Measurements from ENCODE around the gene SELENOK.

The SELENOK gene

DNA sequence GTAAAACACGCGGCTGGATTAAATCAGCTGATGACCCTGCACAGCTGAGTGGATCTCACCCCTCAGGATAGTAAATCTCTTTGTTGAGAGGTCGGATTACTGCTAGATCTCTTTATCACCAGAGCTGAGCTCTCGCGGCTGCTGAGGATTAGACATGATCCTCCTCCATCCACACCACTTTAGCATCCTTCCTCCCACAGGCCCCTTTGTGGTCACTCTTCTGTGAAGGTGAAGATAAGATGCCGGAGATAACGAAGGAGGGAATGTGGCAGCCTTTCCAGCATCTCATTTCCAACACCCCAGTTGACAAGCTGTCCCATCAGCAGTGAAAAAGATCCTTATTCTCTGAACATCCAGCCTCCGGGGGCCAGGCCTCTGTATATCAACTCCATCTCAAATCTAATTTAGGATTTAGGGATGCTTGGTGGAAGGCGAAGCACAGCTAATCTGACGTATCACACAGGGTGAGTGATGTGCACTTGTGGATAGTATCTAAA, 47.5 kb upstream of the SELENOK start:
- Histone ChIP-seq H2BK12ac (ENCODE audit: low read length) (no peak overlapping the region), H2AFZ (ENCODE audit: insufficient read depth, low read length, poor library complexity) (no peak overlapping the region), H3K27me3 (ENCODE audit: insufficient read depth, low read length) (no peaks in the 10 kb centered on the region), H3K27ac (ENCODE audit: low read depth, low read length) (no peak overlapping the region), H3K14ac (ENCODE audit: low read length) (no peak overlapping the region), H3K36me3 (ENCODE audit: control insufficient read depth in 1 of 2, insufficient read depth in 2 of 2, low read length in 2 of 2) (no peaks in the 10 kb centered on the region), H3K79me2 (ENCODE audit: control insufficient read depth, insufficient read depth, low read length, poor library complexity) (no peaks in the 10 kb centered on the region), H3K23ac (ENCODE audit: low read length) (no peak overlapping the region), H3K4ac (ENCODE audit: low read depth, low read length) (no peak overlapping the region), H3K4me2 (ENCODE audit: low read length) (no peak overlapping the region), H2BK5ac (ENCODE audit: low read depth, low read length, poor library complexity) (no peak overlapping the region), H3K9ac (ENCODE audit: low read length) (no peak overlapping the region), H2BK120ac (ENCODE audit: insufficient read depth, low read length, poor library complexity) (no peak overlapping the region), H2AK5ac (ENCODE audit: low read length) (no peak overlapping the region), H3K79me1 (ENCODE audit: low read length) (no peaks in the 10 kb centered on the region), H3K18ac (ENCODE audit: low read length) (no peak overlapping the region), H3K4me1 (ENCODE audit: control insufficient read depth in 1 of 2, insufficient read depth in 2 of 2, low read length in 2 of 2) (no peaks in the 10 kb centered on the region), H4K12ac (ENCODE audit: low read depth, low read length) (no peak overlapping the region), H4K91ac (ENCODE audit: low read depth, low read length) (no peak overlapping the region), H4K8ac (ENCODE audit: low read depth, low read length) (no peak overlapping the region), H3K9me3 (ENCODE audit: insufficient read depth, low read depth, low read length) (no peaks in the 10 kb centered on the region), H3K4me3 (ENCODE audit: low read depth, low read length) (no peak overlapping the region)
- DNase-seq: no peak
- no CpG with 5 or more reads among the region's 10 CpGs for WGBS (ENCODE audit: extremely low coverage, insufficient coverage, insufficient read length)

GRCh38 chr3:53938645-53939044, 47.0 kb upstream of the SELENOK start:
- WGBS (ENCODE audit: extremely low coverage, insufficient coverage, insufficient read length): no CpG with 5 or more reads among the region's 2 CpGs
- H3K36me3 ChIP-seq (ENCODE audit: control insufficient read depth in 1 of 2, insufficient read depth in 2 of 2, low read length in 2 of 2): no peaks in the 10 kb centered on the region
- no peak overlapping the region for H3K23ac ChIP-seq (ENCODE audit: low read length)
- H3K27ac ChIP-seq (ENCODE audit: low read depth, low read length): no peak overlapping the region
- no peak overlapping the region for H3K4ac ChIP-seq (ENCODE audit: low read depth, low read length)
- DNase-seq: peak; percentile 18 to 74
- H3K79me2 ChIP-seq (ENCODE audit: control insufficient read depth, insufficient read depth, low read length, poor library complexity): no peaks in the 10 kb centered on the region
- H3K9me3 ChIP-seq (ENCODE audit: insufficient read depth, low read depth, low read length): no peaks in the 10 kb centered on the region
- H3K9ac ChIP-seq (ENCODE audit: low read length): no peak overlapping the region
- H2BK12ac ChIP-seq (ENCODE audit: low read length): no peak overlapping the region
- H2BK120ac ChIP-seq (ENCODE audit: insufficient read depth, low read length, poor library complexity): no peak overlapping the region
- no peak overlapping the region for H2BK5ac ChIP-seq (ENCODE audit: low read depth, low read length, poor library complexity)
- H3K4me1 ChIP-seq (ENCODE audit: control insufficient read depth in 1 of 2, insufficient read depth in 2 of 2, low read length in 2 of 2): no peaks in the 10 kb centered on the region
- no peak overlapping the region for H4K8ac ChIP-seq (ENCODE audit: low read depth, low read length)
- H3K79me1 ChIP-seq (ENCODE audit: low read length): no peaks in the 10 kb centered on the region
- no peak overlapping the region for H3K14ac ChIP-seq (ENCODE audit: low read length)
- no peaks in the 10 kb centered on the region for H3K27me3 ChIP-seq (ENCODE audit: insufficient read depth, low read length)
- H4K91ac ChIP-seq (ENCODE audit: low read depth, low read length): no peak overlapping the region
- H2AFZ ChIP-seq (ENCODE audit: insufficient read depth, low read length, poor library complexity): no peak overlapping the region
- no peak overlapping the region for H2AK5ac ChIP-seq (ENCODE audit: low read length)
- no peak overlapping the region for H3K4me2 ChIP-seq (ENCODE audit: low read length)
- H3K18ac ChIP-seq (ENCODE audit: low read length): no peak overlapping the region
- H4K12ac ChIP-seq (ENCODE audit: low read depth, low read length): no peak overlapping the region
- no peak overlapping the region for H3K4me3 ChIP-seq (ENCODE audit: low read depth, low read length)

DNA sequence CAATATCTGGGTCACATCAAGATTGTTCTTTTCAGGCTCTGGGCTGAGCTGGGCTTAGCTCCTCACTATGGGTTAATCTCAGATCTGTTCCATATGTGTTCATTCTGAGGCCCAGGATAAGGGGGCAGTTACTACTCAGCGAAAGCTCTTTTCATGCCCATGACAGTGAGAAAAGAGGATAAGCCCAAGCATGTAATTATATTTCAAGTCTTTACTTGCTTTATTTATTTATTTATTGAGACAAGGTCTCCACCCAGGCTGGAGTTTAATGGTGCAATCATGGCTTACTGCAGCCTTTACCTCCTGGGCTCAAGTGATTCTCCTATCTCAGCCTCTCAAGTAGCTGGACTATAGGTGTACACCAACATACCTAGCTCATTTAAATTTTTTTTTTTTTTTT, 44.7 kb upstream of the SELENOK start:
- Histone ChIP-seq H2BK12ac (ENCODE audit: low read length) (no peak overlapping the region), H4K91ac (ENCODE audit: low read depth, low read length) (no peak overlapping the region), H3K79me1 (ENCODE audit: low read length) (no peaks in the 10 kb centered on the region), H4K8ac (ENCODE audit: low read depth, low read length) (no peak overlapping the region), H3K4ac (ENCODE audit: low read depth, low read length) (no peak overlapping the region), H3K18ac (ENCODE audit: low read length) (no peak overlapping the region), H3K9ac (ENCODE audit: low read length) (no peak overlapping the region), H2BK120ac (ENCODE audit: insufficient read depth, low read length, poor library complexity) (no peak overlapping the region), H2AFZ (ENCODE audit: insufficient read depth, low read length, poor library complexity) (no peak overlapping the region), H2AK5ac (ENCODE audit: low read length) (no peak overlapping the region), H3K27me3 (ENCODE audit: insufficient read depth, low read length) (no peaks in the 10 kb centered on the region), H3K36me3 (ENCODE audit: control insufficient read depth in 1 of 2, insufficient read depth in 2 of 2, low read length in 2 of 2) (no peaks in the 10 kb centered on the region), H3K79me2 (ENCODE audit: control insufficient read depth, insufficient read depth, low read length, poor library complexity) (no peaks in the 10 kb centered on the region), H3K27ac (ENCODE audit: low read depth, low read length) (no peak overlapping the region), H2BK5ac (ENCODE audit: low read depth, low read length, poor library complexity) (no peak overlapping the region), H3K4me2 (ENCODE audit: low read length) (no peak overlapping the region), H3K23ac (ENCODE audit: low read length) (no peak overlapping the region), H3K14ac (ENCODE audit: low read length) (no peak overlapping the region), H4K12ac (ENCODE audit: low read depth, low read length) (no peak overlapping the region), H3K9me3 (ENCODE audit: insufficient read depth, low read depth, low read length) (no peaks in the 10 kb centered on the region), H3K4me1 (ENCODE audit: control insufficient read depth in 1 of 2, insufficient read depth in 2 of 2, low read length in 2 of 2) (no peaks in the 10 kb centered on the region), H3K4me3 (ENCODE audit: low read depth, low read length) (no peak overlapping the region)
- WGBS (ENCODE audit: extremely low coverage, insufficient coverage, insufficient read length): no CpG with 5 or more reads among the region's 1 CpG
- DNase-seq: no peak

GRCh38 chr3:53935283-53935901, 43.7 kb upstream of the SELENOK start:
- H4K91ac ChIP-seq (ENCODE audit: low read depth, low read length): no peak overlapping the region
- H3K79me1 ChIP-seq (ENCODE audit: low read length): no peaks in the 10 kb centered on the region
- H2AK5ac ChIP-seq (ENCODE audit: low read length): no peak overlapping the region
- H3K36me3 ChIP-seq (ENCODE audit: control insufficient read depth in 1 of 2, insufficient read depth in 2 of 2, low read length in 2 of 2): no peaks in the 10 kb centered on the region
- H4K8ac ChIP-seq (ENCODE audit: low read depth, low read length): no peak overlapping the region
- H3K27me3 ChIP-seq (ENCODE audit: insufficient read depth, low read length): no peaks in the 10 kb centered on the region
- H2BK120ac ChIP-seq (ENCODE audit: insufficient read depth, low read length, poor library complexity): no peak overlapping the region
- DNase-seq: no peak
- no peak overlapping the region for H3K4me3 ChIP-seq (ENCODE audit: low read depth, low read length)
- no peak overlapping the region for H3K4ac ChIP-seq (ENCODE audit: low read depth, low read length)
- no peak overlapping the region for H3K9ac ChIP-seq (ENCODE audit: low read length)
- no CpG with 5 or more reads among the region's 1 CpG for WGBS (ENCODE audit: extremely low coverage, insufficient coverage, insufficient read length)
- no peaks in the 10 kb centered on the region for H3K4me1 ChIP-seq (ENCODE audit: control insufficient read depth in 1 of 2, insufficient read depth in 2 of 2, low read length in 2 of 2)
- no peak overlapping the region for H3K4me2 ChIP-seq (ENCODE audit: low read length)
- no peak overlapping the region for H3K23ac ChIP-seq (ENCODE audit: low read length)
- H2BK12ac ChIP-seq (ENCODE audit: low read length): no peak overlapping the region
- H3K14ac ChIP-seq (ENCODE audit: low read length): no peak overlapping the region
- no peak overlapping the region for H4K12ac ChIP-seq (ENCODE audit: low read depth, low read length)
- no peak overlapping the region for H3K18ac ChIP-seq (ENCODE audit: low read length)
- no peaks in the 10 kb centered on the region for H3K9me3 ChIP-seq (ENCODE audit: insufficient read depth, low read depth, low read length)
- H2BK5ac ChIP-seq (ENCODE audit: low read depth, low read length, poor library complexity): no peak overlapping the region
- H3K27ac ChIP-seq (ENCODE audit: low read depth, low read length): no peak overlapping the region
- no peak overlapping the region for H2AFZ ChIP-seq (ENCODE audit: insufficient read depth, low read length, poor library complexity)
- no peaks in the 10 kb centered on the region for H3K79me2 ChIP-seq (ENCODE audit: control insufficient read depth, insufficient read depth, low read length, poor library complexity)

All from trophoblast cell (in vitro differentiated cells and primary cell).